Activated CD8-positive, alpha-beta memory T cell treated with anti-CD3 and anti-CD28 coated beads, Interleukin-2, amount 50 U/mL, for 4 hours (primary cell): ENCODE measurements around the gene FOXL3.
"Not testable (repeated sequence)": the region's sequence is repeated elsewhere in the genome, so short reads cannot be mapped to it uniquely, and the experiment has no call there.

Experiments
- DNase-seq: peaks from one replicate; pipeline ENCODE4 v3.0.0-alpha.2; 2020

Gene FOXL3

DNA sequence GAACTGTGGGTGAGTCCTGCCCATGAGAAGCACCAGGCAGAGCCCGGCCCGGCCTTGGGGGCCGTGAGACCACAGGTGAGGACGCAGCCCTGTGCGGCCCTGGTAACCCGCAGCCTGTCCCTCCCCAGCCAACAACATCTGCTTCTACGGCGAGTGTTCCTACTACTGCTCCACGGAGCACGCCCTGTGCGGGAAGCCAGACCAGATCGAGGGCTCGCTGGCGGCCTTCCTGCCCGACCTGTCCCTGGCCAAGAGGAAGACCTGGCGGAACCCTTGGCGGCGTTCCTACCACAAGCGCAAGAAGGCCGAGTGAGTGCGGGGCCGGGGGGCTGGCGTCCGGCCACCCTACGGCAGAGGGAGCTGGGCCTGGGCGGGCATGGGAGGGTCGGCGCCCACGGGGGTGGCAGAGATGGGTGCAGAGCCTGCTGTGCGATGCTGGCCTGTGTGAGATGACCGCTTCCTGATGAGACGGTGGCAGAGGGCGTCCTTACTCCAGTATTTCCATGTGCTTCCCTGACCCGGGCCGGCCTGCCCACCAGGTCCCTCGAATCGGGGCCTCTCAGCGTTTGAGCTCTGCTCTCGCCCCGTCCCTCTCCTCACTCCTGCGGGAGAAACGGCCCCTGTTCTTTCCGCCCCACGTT lies 34.1 kb upstream of the FOXL3 start:
- DNase-seq: no peak

DNA sequence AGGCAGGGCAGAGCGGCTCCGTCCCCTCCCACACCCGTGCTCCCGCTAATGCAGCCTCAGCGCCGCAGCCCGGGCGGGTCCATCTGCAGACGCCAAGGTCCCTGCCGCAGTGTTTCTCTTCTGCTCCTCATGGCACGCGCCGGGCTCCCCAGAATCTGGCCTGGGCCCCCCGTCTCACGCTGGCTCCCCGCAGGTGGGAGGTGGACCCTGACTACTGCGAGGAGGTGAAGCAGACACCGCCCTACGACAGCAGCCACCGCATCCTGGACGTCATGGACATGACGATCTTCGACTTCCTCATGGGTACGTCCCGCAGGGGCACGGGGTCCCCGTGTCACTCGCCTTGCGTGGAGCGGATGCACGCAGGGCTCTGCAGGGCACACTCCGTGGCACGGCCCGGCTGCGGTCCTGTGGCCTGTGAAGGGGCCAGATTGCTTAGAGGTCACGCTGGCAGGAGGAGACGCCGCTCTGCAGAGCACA lies 33.5 kb upstream of the FOXL3 start:
- no peak for DNase-seq

- DNase-seq: no peak
Observed at GRCh38 chr7:256981-257646, 32.9 kb upstream of the FOXL3 start.

- no peak for DNase-seq
Observed at GRCh38 chr7:257647-257992, 32.4 kb upstream of the FOXL3 start.

- no peak for DNase-seq
Observed at GRCh38 chr7:258476-259190, 31.3 kb upstream of the FOXL3 start.

DNA sequence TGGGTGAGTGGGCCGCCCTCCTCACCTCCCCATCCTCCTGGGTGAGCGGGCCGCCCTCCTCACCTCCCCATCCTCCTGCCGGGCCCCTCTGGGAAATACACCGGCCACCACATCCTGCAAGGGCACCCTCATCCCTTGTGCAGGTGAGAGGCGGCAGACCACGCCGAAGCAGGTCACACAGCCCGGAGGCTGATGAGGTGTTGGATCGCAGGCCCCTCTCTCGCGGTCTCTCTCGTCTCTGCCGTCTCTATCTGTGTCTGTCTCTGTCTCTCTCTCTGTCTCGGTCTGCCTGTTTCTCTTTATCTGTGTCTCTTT lies 30.8 kb upstream of the FOXL3 start:
- no peak for DNase-seq

- no peak for DNase-seq
Observed at GRCh38 chr7:259751-260405, 30.1 kb upstream of the FOXL3 start.

GRCh38 chr7:260441-261281 lies 29.3 kb upstream of the FOXL3 start:
- DNase-seq: no peak

GRCh38 chr7:261341-262250 lies 28.4 kb upstream of the FOXL3 start:
- DNase-seq: no peak

DNA sequence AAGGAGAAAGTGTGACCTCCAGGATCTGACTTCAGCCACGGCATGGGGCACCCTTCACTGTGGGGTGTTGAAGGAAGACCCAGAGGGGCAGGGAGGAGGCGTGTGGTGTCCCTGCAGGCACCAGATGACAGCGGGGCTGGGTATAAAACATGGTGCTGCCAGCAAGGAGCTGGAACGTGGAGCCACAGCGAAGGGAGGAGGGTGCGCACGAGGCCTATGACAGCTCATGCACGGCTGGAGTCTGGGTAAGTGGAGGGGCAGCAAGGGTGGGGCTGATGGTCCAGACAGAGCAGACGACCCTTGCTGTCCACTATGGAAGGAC lies 27.8 kb upstream of the FOXL3 start:
- DNase-seq: no peak

GRCh38 chr7:262631-263311 lies 27.2 kb upstream of the FOXL3 start:
- DNase-seq: peak; percentile 40

GRCh38 chr7:263483-264351 lies 26.3 kb upstream of the FOXL3 start:
- DNase-seq: not testable (repeated sequence)

DNA sequence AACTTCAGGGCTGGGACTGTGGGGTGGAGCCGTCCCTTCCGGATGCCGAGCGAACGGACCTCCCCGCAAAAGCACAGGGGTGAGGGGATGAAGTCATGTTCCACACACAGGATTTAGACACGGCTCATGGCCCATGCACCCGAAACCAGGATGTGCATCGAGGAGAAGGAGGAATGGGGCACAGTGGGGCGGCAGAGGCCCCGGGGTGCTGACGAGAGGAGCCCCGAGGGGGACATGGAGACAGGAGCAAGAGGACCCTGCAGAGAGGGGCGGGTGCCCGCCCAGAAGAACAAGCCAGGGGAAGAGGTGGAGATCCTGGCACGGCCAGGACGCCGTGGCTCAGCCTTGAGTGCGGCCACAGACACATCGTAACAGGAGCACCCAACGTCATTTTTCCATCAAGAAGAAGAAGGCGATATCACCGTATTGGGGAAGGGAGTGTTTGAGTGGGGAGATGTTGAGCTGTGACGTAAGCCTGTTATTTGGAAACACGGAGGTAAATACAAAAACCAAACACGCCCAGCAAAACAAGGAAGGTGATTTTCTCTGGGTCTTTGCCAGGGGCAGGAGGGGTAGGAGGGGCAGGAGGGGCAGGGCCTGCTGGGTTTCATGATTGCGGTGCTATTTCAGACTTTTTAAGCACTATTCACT lies 25.3 kb upstream of the FOXL3 start:
- DNase-seq: no peak

DNA sequence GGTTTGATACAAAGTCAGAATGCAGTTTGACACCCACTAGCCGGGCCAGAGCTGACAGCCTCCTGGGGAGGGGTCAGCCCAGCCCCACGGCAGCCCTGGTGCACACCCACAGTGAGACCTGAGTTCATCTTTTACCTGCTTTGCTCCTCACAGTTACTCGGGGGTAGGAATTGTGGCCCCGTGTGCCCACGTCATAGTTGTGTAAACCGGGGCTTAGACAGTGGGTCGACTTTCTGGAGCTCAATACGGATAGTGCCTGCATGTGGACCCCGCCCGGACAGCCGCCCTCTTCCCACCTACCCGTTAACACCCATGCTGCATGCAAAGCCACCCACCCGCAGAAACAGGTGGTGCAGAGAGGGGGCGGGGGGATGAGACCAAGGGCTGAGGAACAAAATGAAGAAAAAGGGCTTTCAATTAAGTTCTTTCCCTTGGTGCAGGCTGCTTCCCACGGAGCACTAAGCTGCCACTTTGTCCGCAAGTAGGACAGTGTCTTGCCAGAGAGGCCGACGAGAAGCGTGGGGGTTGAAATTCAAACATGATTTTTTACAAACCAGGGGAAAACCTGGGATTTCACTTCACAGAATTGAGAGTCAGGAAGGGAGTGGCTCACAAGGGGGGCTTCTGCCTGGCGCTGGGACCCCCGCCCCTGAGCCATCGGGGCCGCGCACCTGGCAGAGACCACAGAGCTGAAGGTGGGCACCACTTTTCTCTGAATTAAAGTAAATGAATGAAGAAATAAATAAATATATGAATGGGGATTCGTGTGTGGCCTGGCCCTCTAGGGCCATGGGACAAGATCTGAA lies 24.6 kb upstream of the FOXL3 start:
- no peak for DNase-seq

DNA sequence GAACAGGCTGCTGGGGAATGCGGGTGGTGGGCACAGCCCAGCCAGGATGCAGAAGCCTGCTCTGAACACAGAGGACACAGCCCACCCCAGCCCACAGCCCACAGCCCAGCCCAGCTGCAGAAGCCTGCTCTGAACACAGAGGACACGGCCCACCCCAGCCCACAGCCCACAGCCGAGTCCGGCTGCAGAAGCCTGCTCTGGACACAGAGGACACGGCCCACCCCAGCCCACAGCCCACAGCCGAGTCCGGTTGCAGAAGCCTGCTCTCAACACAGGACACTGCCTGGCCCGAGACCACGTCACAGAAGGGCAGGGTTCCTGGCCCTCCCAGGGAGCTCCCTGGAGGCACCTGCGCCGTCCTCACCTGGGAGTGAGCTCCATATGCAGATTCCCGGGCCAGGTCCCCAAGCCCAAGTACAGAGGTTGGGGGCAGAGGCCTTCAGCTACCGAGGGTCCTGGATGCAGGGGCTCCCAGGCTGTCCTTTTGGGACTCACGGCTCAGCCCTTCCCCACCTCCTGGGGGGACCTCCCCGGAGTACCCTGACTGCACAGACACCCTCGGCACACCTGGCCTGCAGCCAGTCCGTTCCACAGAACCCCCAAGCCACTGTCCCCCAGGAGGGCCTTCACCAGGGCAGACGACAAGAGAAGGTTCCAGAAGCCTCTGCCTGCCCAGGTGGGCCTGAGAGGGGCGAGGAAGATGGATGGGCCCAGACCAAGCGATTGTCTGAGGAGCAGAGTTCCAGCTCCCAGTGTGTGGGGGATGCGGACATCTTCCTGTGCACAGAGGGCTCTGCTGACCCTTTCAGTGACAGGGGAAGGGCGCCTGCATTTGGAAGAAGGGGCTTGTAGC lies 23.7 kb upstream of the FOXL3 start:
- no peak for DNase-seq

- no peak for DNase-seq
Observed at GRCh38 chr7:266851-267840, 22.8 kb upstream of the FOXL3 start.

- DNase-seq: no peak
Observed at GRCh38 chr7:268991-269390, 21.0 kb upstream of the FOXL3 start.
